ENCODE measurements around the gene LAMB3. TPM values are rescaled to one million over a fixed set of nuclear protein-coding genes. Genes with fewer than 3 reads are reported as not detected.
A peak's percentile ranks its signal among the peaks of the same experiment; 100 is the strongest.

The LAMB3 gene
- total RNA-seq, 1 experiment from 2014 or later, result 0.28 TPM

GRCh38 chr1:209673631-209674417, 21.6 kb upstream of the LAMB3 start:
- H3K4me3 Mint-ChIP-seq, result peak overlapping the region in 1 of 2 experiments; percentile 83; a peak in 2 of 5 replicates
- Histone ChIP-seq H4K8ac (replicated peaks; ENCODE audit: insufficient read length, low read depth, low read length) (no peak overlapping the region), H3K27me3 (ENCODE audit: insufficient read depth, low read length) (peaks cover 34% of the 10 kb centered on the region), H4K5ac (ENCODE audit: insufficient read length, low read depth, low read length) (no peak overlapping the region), H3K23ac (ENCODE audit: insufficient read length, low read depth, low read length) (no peak overlapping the region), H4K20me1 (ENCODE audit: control insufficient read depth, insufficient read depth, insufficient read length) (no peaks in the 10 kb centered on the region), H3K18ac (ENCODE audit: insufficient read length, low read depth, low read length) (no peak overlapping the region), H2BK120ac (ENCODE audit: low read depth, low read length, poor library complexity, severe bottlenecking) (no peak overlapping the region), H3K79me2 (ENCODE audit: insufficient read depth, low read length) (no peaks in the 10 kb centered on the region), H2BK5ac (ENCODE audit: insufficient read length, low read length) (no peak overlapping the region), H3T11ph (ENCODE audit: low read length) (no peak overlapping the region), H3K4ac (ENCODE audit: low read depth, low read length) (no peak overlapping the region), H2BK20ac (ENCODE audit: low read depth, low read length, poor library complexity, severe bottlenecking) (no peak overlapping the region), H3K27ac (ENCODE audit: insufficient read length, low read depth, low read length) (no peak overlapping the region), H2AFZ (ENCODE audit: low read length) (no peak overlapping the region), H3K9ac (ENCODE audit: extremely low read depth, insufficient read length, low read length) (no peak overlapping the region), H4K91ac (ENCODE audit: insufficient read length, low read depth, low read length) (no peak overlapping the region), H2BK12ac (ENCODE audit: insufficient read length, low read depth, low read length) (no peak overlapping the region), H2AK5ac (ENCODE audit: insufficient read length, low read length) (no peak overlapping the region), H3K56ac (ENCODE audit: insufficient read length, low read depth, low read length) (no peak overlapping the region), H3K14ac (ENCODE audit: insufficient read depth, low read length) (no peak overlapping the region; the same call in 1 of the 2 replicates), H3K4me2 (ENCODE audit: insufficient read depth, insufficient read length, low read length) (no peak overlapping the region), H3K9me3 (ENCODE audit: control insufficient read depth, low read depth, low read length) (no peaks in the 10 kb centered on the region), H3K23me2 (ENCODE audit: insufficient read length, low read depth, low read length, poor library complexity, severe bottlenecking) (peaks cover 14% of the 10 kb centered on the region), H3K4me1 (ENCODE audit: insufficient read depth, low read length) (peaks cover 5% of the 10 kb centered on the region; the same call in 1 of the 2 replicates), H3K79me1 (ENCODE audit: insufficient read depth, low read depth, low read length, poor library complexity, severe bottlenecking) (no peaks in the 10 kb centered on the region), H2BK15ac (ENCODE audit: low read depth, low read length) (no peak overlapping the region)
- H3K27ac Mint-ChIP-seq, result no peak overlapping the region
- peaks cover 13 to 17% of the 10 kb centered on the region in 2 experiments for H3K4me1 Mint-ChIP-seq
- peaks cover 94% of the 10 kb centered on the region for H3K27me3 Mint-ChIP-seq (ENCODE audit: low read depth)
- H3K36me3 Mint-ChIP-seq (ENCODE audit: insufficient read depth in 1 of 3, low read depth in 3 of 3), result no peaks in the 10 kb centered on the region
- no peak for DNase-seq
- no peak for TF ChIP-seq CTCF (conservative IDR thresholded peaks at IDR 0.05)
- no CpG with 5 or more reads among the region's 7 CpGs for WGBS (ENCODE audit: extremely low coverage, insufficient read length, low lambda C conversion rate)
- H3K9me3 Mint-ChIP-seq, result no peaks in the 10 kb centered on the region; a peak in 1 of 5 replicates
